Suprapubic skin (tissue), 4 donors: ENCODE measurements around the gene POLRMT. TPM values are rescaled to one million over a fixed set of nuclear protein-coding genes. Genes with fewer than 3 reads are reported as not detected.
"Not testable (repeated sequence)": the region's sequence is repeated elsewhere in the genome, so short reads cannot be mapped to it uniquely, and the experiment has no call there.

Experiments
- DNase-seq, 2 donors: peaks; one replicate each; pipeline ENCODE4 v3.0.0-alpha.2; 2019; ENCODE audit warnings: low spot score in 2 of 2
- H3K27ac ChIP-seq: fragments of 200-600 bp; sonication (generic); one replicate; pipeline ENCODE4 v1.5.1; 2019
- H3K27me3 ChIP-seq: fragments of 200-600 bp; sonication (generic); one replicate; pipeline ENCODE4 v1.5.1; 2019
- H3K36me3 ChIP-seq: fragments of 200-600 bp; sonication (generic); one replicate; pipeline ENCODE4 v1.5.1; 2019
- H3K4me1 ChIP-seq: fragments of 200-600 bp; sonication (generic); one replicate; pipeline ENCODE4 v1.5.1; 2019
- H3K4me3 ChIP-seq: fragments of 200-600 bp; sonication (generic); one replicate; pipeline ENCODE4 v1.5.1; 2019; ENCODE audit warnings: mild to moderate bottlenecking
- H3K9me3 ChIP-seq: fragments of 200-600 bp; sonication (generic); one replicate; pipeline ENCODE4 v1.5.1; 2019
- EP300 ChIP-seq: sonication (generic); formaldehyde crosslinking; IDR thresholded peaks from one replicate; pipeline ENCODE4 v1.6.1; 2017; ENCODE audit warnings: antibody characterized with exemption
- POLR2A ChIP-seq, 2 donors: fragments of 450-650 bp; IDR thresholded peaks; one replicate each; pipeline ENCODE4 v1.6.1; 2017; ENCODE audit warnings: antibody characterized with exemption in 2 of 2, mild to moderate bottlenecking in 2 of 2, moderate library complexity in 2 of 2
- POLR2AphosphoS5 ChIP-seq, 3 donors: sonication (generic); formaldehyde crosslinking; IDR thresholded peaks; one replicate each; pipeline ENCODE4 v1.6.1; 2017; ENCODE audit warnings: antibody characterized with exemption in 3 of 3
- WGBS: methylation state at CpG from one replicate; pipeline ENCODE4 v1.1.5; 2018; 5-methylcytosine and 5-hydroxymethylcytosine counted together
- total RNA-seq, 4 donors: library from RNA; depleted of rRNA; stranded (reverse); fragments of >200 nt; gene quantifications; one replicate each; pipeline ENCODE4 v1.1.0, GENCODE V29; 2016
- TF ChIP-seq, protein P1 (sequence below), 2 donors: fragments of 200-600 bp in 1 of 2; fragments of 450-650 bp in 1 of 2; sonication (generic) in 1 of 2; IDR thresholded peaks; one replicate each; pipeline ENCODE4 v1.5.1; 2016 to 2019; ENCODE audit warnings: antibody characterized with exemption in 2 of 2, mild to moderate bottlenecking in 1 of 2, moderate library complexity in 1 of 2

The POLRMT gene
- total RNA-seq, 4 donors from 2014 or later = 26.0 to 60.4 (median 46.3) TPM

DNA sequence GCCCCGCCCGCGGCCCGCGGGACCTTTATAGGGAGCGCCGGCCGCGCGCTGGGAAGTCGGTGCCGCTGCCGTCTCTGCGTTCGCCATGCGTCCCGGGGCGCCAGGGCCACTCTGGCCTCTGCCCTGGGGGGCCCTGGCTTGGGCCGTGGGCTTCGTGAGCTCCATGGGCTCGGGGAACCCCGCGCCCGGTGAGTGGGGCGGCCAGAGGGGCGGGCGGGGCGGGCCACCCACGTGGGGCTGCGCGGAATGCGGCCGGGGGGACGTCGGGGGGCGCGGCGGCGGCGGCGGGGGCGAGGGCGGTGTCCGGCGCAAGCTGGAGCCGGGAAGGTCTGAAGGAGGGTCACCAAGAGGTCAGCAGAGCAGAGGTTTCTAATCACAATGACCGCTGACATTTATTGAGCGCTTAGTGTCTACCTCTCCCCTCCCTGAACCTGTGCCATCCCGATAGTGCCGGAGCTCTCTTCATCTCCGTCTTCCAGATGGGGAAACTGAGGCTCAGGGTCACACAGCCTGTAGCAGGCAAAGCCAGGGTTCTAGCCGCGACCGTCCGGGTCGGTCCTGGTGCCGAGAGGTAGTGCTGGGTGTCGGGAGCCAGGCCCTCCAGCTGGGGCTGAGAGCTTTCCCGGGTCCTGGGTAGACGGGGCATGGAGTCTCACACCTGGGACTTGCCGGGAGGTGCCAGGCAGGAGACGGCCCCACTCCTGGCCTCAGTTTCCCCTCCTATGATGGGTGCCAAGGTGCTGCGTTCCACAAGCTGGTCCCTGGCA, 43.2 kb upstream of the POLRMT start, which contains the start of gene FSTL3:
TSS of gene FSTL3 (plus strand) at position 54 of the 767 bp plus-strand sequence. CDS start at position 86, 32 bp downstream.
- Histone ChIP-seq H3K4me3 (peak within 1 kb of the TSS; percentile 60), H3K4me1 (peaks cover 53% of the 10 kb centered on the region), H3K9me3 (no peaks in the 10 kb centered on the region), H3K27me3 (peaks cover 4% of the 10 kb centered on the region), H3K27ac (peak within 1 kb of the TSS; percentile 96), H3K36me3 (no peaks in the 10 kb centered on the region)
- TF ChIP-seq, protein P1, sequence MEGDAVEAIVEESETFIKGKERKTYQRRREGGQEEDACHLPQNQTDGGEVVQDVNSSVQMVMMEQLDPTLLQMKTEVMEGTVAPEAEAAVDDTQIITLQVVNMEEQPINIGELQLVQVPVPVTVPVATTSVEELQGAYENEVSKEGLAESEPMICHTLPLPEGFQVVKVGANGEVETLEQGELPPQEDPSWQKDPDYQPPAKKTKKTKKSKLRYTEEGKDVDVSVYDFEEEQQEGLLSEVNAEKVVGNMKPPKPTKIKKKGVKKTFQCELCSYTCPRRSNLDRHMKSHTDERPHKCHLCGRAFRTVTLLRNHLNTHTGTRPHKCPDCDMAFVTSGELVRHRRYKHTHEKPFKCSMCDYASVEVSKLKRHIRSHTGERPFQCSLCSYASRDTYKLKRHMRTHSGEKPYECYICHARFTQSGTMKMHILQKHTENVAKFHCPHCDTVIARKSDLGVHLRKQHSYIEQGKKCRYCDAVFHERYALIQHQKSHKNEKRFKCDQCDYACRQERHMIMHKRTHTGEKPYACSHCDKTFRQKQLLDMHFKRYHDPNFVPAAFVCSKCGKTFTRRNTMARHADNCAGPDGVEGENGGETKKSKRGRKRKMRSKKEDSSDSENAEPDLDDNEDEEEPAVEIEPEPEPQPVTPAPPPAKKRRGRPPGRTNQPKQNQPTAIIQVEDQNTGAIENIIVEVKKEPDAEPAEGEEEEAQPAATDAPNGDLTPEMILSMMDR (IDR thresholded peaks at IDR 0.05) = no peak
- TF ChIP-seq POLR2A (IDR thresholded peaks at IDR 0.05) = peak in 1 of 2 donors; percentile 72
- 9% methylated on average over 13 of the region's 63 CpGs for WGBS
- peak; percentile 66 to 78 for DNase-seq

DNA sequence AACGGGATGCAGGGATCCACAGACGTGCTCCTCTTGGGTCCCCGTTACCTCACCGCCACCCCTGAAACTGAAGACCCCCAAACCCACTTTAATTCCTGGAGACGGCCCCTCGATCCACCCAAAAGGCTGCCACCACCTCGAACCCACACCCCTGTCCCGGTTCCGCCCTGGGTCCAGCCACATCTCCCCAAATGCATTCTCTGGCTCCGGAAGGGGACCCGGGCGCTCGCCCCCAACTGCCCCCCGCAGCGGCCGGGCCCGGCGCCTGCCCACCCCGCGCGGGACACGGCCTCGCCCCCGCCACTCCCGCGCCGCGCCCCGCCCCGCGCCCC, 42.6 kb upstream of the POLRMT start:
- WGBS = 1% methylated on average over 15 of the region's 31 CpGs
- Histone ChIP-seq H3K4me3 (peak overlapping the region; percentile 60), H3K27ac (peak overlapping the region; percentile 96), H3K36me3 (no peaks in the 10 kb centered on the region), H3K4me1 (peaks cover 50% of the 10 kb centered on the region), H3K27me3 (peaks cover 4% of the 10 kb centered on the region), H3K9me3 (no peaks in the 10 kb centered on the region)
- peak in 1 of 2 donors; percentile 70 for DNase-seq
- TF ChIP-seq, protein P1 (IDR thresholded peaks at IDR 0.05) = no peak

DNA sequence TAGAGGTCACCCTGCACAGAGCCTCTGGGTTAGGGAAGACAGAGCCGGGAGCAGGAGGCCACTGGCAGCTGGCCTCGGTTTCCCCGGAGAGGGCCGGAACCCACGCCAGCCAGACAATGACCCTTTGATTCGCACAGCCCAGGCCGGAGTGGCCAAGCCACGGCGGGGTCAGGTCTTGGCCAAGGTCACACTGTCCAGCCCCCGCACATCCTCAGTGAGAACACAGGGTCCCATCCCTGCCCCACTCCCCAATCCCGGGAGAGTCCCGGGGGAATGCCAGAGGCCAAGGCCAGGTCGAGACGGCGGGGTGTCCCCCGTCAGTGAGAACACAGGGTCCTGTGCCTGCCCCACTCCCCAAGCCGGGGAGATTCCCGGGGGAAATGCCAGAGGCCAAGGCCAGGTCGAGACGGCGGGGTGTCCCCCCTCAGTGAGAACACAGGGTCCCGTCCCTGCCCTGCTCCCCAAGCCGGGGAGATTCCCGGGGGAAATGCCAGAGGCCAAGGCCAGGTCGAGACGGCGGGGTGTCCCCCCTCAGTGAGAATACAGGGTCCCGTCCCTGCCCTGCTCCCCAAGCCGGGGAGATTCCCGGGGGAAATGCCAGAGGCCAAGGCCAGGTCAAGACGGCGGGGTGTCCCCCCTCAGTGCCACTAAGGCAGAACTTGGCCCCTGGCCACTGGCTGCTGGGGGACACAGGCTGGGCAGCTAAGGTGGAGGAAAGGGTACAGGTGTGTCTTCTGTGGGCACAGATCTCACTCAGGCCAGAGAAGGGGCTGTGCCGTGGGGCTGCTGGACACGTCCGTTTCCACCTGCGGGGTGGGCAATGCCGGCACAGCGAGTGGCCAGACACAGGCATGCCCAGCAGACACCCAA, 41.2 kb upstream of the POLRMT start:
- Histone ChIP-seq H3K4me1 (peaks cover 45% of the 10 kb centered on the region), H3K27me3 (peaks cover 4% of the 10 kb centered on the region), H3K27ac (peak overlapping the region; percentile 96), H3K9me3 (no peaks in the 10 kb centered on the region), H3K36me3 (no peaks in the 10 kb centered on the region), H3K4me3 (no peak overlapping the region)
- TF ChIP-seq POLR2A (IDR thresholded peaks at IDR 0.05) = no peak
- no peak for TF ChIP-seq EP300
- TF ChIP-seq POLR2AphosphoS5 (IDR thresholded peaks at IDR 0.05) = no peak
- TF ChIP-seq, protein P1 (IDR thresholded peaks at IDR 0.05) = no peak
- 75% methylated on average over 22 of the region's 38 CpGs for WGBS
- peak in 1 of 2 donors; percentile 66 for DNase-seq

DNA sequence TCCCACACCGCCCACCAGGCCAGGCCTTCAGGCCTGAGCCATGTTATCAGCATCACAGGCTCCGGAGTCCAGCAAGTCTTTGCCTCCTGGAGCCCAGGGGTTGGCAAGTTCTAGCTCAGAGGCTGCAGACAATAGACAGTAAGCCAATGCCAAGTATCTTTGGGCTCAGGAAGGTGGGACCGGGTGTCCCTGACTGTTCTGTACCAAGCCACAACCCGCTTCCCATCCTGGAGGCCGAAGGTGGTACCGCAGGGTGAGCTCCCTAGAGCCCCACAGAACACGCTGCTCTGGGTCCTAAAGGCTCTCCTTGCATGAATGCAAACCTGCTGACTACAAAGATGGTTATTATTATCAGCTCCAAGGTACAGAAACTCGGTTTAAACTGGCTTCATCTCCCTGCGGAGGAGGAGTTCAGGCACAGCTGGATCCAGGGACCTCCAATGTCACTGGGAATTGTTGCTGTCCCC, 37.3 kb upstream of the POLRMT start:
- Histone ChIP-seq H3K27ac (no peak overlapping the region), H3K27me3 (no peaks in the 10 kb centered on the region), H3K4me1 (peaks cover 12% of the 10 kb centered on the region), H3K36me3 (no peaks in the 10 kb centered on the region), H3K9me3 (no peaks in the 10 kb centered on the region), H3K4me3 (no peak overlapping the region)
- 74% methylated on average over 9 of the region's 9 CpGs for WGBS
- DNase-seq = no peak
- TF ChIP-seq EP300 = no peak
- no peak for TF ChIP-seq POLR2A (IDR thresholded peaks at IDR 0.05)
- no peak for TF ChIP-seq POLR2AphosphoS5 (IDR thresholded peaks at IDR 0.05)
- TF ChIP-seq, protein P1 (IDR thresholded peaks at IDR 0.05) = no peak

DNA sequence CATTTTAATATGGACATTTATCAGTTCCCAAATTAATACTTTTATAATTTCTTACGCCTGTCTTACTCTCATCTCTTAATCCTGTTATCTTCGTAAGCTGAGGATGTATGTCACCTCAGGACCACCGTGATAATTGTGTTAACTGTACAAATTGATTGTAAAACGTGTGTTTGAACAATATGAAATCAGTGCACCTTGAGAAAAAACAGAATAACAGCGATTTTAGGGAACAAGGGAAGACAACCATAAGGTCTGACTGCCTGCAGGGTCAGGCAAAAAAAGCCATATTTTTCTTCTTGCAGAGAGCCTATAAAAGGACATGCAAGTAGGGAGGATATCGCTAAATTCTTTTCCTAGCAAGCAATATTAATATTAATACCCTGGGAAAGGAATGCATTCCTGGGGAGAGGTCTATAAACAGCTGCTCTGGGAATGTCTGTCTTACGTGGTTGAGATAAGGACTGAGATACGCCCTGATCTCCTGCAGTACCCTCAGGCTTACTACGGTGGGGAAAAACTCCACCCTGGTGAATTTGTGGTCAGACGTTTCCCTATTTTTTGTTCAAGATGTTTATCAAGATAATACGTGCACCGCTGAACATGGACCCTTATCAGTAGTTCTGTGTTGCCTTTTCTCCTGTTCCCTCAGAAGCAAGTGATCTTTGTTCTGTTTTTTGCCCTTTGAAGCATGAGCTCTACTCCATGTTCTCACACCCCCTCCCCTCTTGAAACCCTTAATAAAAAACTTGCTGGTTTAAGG, 35.5 kb upstream of the POLRMT start:
- H3K36me3 ChIP-seq, DNase-seq, H3K27me3 ChIP-seq, H3K9me3 ChIP-seq, H3K27ac ChIP-seq, H3K4me3 ChIP-seq: not testable (repeated sequence)
- WGBS = 65% methylated on average over 12 of the region's 12 CpGs
- peaks cover 20% of the 10 kb centered on the region for H3K4me1 ChIP-seq

DNA sequence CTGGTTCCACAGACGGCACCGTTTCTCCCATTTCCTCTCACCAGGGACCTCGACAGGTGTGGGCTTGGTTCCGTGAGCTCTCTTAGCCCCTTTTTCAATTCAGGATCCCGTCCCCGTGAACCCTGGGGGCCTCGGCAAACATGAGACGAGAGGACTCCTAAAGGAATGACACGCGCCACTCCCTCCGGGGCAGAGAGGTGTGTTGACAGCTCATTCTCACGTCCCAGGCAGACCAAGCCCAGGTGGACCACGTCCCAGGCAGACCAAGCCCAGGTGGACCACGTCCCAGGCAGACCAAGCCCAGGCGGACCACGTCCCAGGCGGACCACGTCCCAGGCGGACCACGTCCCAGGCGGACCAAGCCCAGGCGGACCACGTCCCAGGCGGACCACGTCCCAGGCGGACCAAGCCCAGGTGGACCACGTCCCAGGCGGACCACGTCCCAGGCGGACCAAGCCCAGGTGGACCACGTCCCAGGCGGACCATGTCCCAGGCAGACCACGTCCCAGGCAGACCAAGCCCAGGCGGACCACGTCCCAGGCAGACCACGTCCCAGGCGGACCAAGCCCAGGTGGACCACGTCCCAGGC, 33.7 kb upstream of the POLRMT start:
- DNase-seq, H3K27ac ChIP-seq, H3K36me3 ChIP-seq, H3K4me3 ChIP-seq, H3K27me3 ChIP-seq, H3K9me3 ChIP-seq: not testable (repeated sequence)
- WGBS = 86% methylated on average over 16 of the region's 38 CpGs
- peaks cover 21% of the 10 kb centered on the region for H3K4me1 ChIP-seq
